Mesendoderm (in vitro differentiated cells): ENCODE data around the gene CFD.

Source experiments
- DNase-seq: peaks from one replicate; pipeline ENCODE4 v3.0.0; 2013
- H2AK5ac ChIP-seq: 2 replicates; pipeline ENCODE4 v1.6.1; 2013; ENCODE audit warnings: low read length, inconsistent platforms
- H2BK120ac ChIP-seq: 2 replicates; pipeline ENCODE4 v1.6.1; 2013; ENCODE audit warnings: low read depth, mild to moderate bottlenecking, low read length, moderate library complexity, mixed read lengths
- H2BK15ac ChIP-seq: replicated peaks from 2 replicates; pipeline ENCODE4 v1.6.1; 2013; ENCODE audit warnings: low read depth, mild to moderate bottlenecking, moderate library complexity
- H2BK5ac ChIP-seq: 2 replicates; pipeline ENCODE4 v1.6.1; 2013; ENCODE audit warnings: low read length, inconsistent platforms
- H3K18ac ChIP-seq: 2 replicates; pipeline ENCODE4 v1.6.1; 2013; ENCODE audit warnings: mild to moderate bottlenecking, low read length, mixed read lengths
- H3K23ac ChIP-seq: one replicate; pipeline ENCODE4 v1.6.1; 2013; ENCODE audit warnings: low read length
- H3K27ac ChIP-seq: 2 replicates; pipeline ENCODE4 v1.5.1; 2013; ENCODE audit warnings: low read depth, mild to moderate bottlenecking, inconsistent platforms, low read length, moderate library complexity
- H3K27me3 ChIP-seq: 2 replicates; pipeline ENCODE4 v1.6.1; 2013; ENCODE audit warnings: low read length, control low read depth, mild to moderate bottlenecking, inconsistent platforms; ENCODE audit not compliant: insufficient read depth, poor library complexity
- H3K36me3 ChIP-seq: 2 replicates; pipeline ENCODE4 v1.6.1; 2013; ENCODE audit warnings: low read length, inconsistent platforms; ENCODE audit not compliant: control insufficient read depth, insufficient read depth
- H3K4ac ChIP-seq: one replicate; pipeline ENCODE4 v1.6.1; 2013; ENCODE audit warnings: low read depth, mild to moderate bottlenecking, low read length, moderate library complexity
- H3K4me1 ChIP-seq: 2 replicates; pipeline ENCODE4 v1.6.1; 2013; ENCODE audit warnings: low read depth, low read length, inconsistent platforms; ENCODE audit not compliant: control insufficient read depth
- H3K4me2 ChIP-seq: 2 replicates; pipeline ENCODE4 v1.6.1; 2013; ENCODE audit warnings: low read length
- H3K4me3 ChIP-seq: 2 replicates; pipeline ENCODE4 v1.5.1; 2013; ENCODE audit warnings: mild to moderate bottlenecking, low read length
- H3K56ac ChIP-seq: one replicate; pipeline ENCODE4 v1.6.1; 2013; ENCODE audit warnings: low read length
- H3K79me1 ChIP-seq: 2 replicates; pipeline ENCODE4 v1.6.1; 2013; ENCODE audit warnings: low read length, inconsistent platforms
- H3K79me2 ChIP-seq: 2 replicates; pipeline ENCODE4 v1.6.1; 2013; ENCODE audit warnings: mild to moderate bottlenecking, low read length; ENCODE audit not compliant: control insufficient read depth, insufficient read depth
- H3K9ac ChIP-seq: 2 replicates; pipeline ENCODE4 v1.6.1; 2013; ENCODE audit warnings: low read length, inconsistent platforms
- H4K5ac ChIP-seq: one replicate; pipeline ENCODE4 v1.6.1; 2013; ENCODE audit warnings: low read length
- H4K8ac ChIP-seq: one replicate; pipeline ENCODE4 v1.6.1; 2013; ENCODE audit warnings: low read depth, mild to moderate bottlenecking, control low read depth, low read length, moderate library complexity
- WGBS: extraction: QIAGEN DNeasy Blood & Tissue Kit; methylation state at CpG from one replicate; pipeline ENCODE4 v1.1.7; 2013; ENCODE audit warnings: low lambda C conversion rate, missing lambda C conversion rate; ENCODE audit not compliant: insufficient coverage; ENCODE audit errors: extremely low coverage; 5-methylcytosine and 5-hydroxymethylcytosine counted together

Gene CFD

GRCh38 chr19:824885-825284 is 34.6 kb upstream of the CFD start:
- Histone ChIP-seq H3K23ac (no peak overlapping the region), H3K18ac (no peak overlapping the region)
- WGBS = no CpG with 5 or more reads among the region's 15 CpGs

GRCh38 chr19:825897-826644 is 33.4 kb upstream of the CFD start:
- Histone ChIP-seq H3K18ac (no peak overlapping the region), H4K8ac (no peak overlapping the region), H3K9ac (no peak overlapping the region), H4K5ac (no peak overlapping the region), H2BK5ac (no peak overlapping the region), H3K27ac (no peak overlapping the region), H3K27me3 (no peaks in the 10 kb centered on the region), H3K79me1 (no peaks in the 10 kb centered on the region), H2BK15ac (no peak overlapping the region), H3K4me1 (no peaks in the 10 kb centered on the region), H3K79me2 (no peaks in the 10 kb centered on the region), H2BK120ac (no peak overlapping the region), H3K36me3 (no peaks in the 10 kb centered on the region), H3K4ac (no peak overlapping the region), H3K4me2 (no peak overlapping the region), H3K56ac (no peak overlapping the region), H3K23ac (no peak overlapping the region), H2AK5ac (no peak overlapping the region), H3K4me3 (no peak overlapping the region)
- WGBS = no CpG with 5 or more reads among the region's 19 CpGs
- DNase-seq = no peak

More at GRCh38 chr19:824885-825284, 34.6 kb upstream of the CFD start:
- no peaks in the 10 kb centered on the region for H3K4me1 ChIP-seq
- no peak overlapping the region for H2BK5ac ChIP-seq
- no peak overlapping the region for H3K4me2 ChIP-seq
- no peak overlapping the region for H3K27ac ChIP-seq
- no peak overlapping the region for H3K9ac ChIP-seq
- no peak overlapping the region for H3K4me3 ChIP-seq
- no peak for DNase-seq
- H3K4ac ChIP-seq = no peak overlapping the region
- no peaks in the 10 kb centered on the region for H3K79me2 ChIP-seq
- H4K8ac ChIP-seq = no peak overlapping the region
- peak overlapping the region; percentile 34 for H3K56ac ChIP-seq
- H2AK5ac ChIP-seq = no peak overlapping the region
- H3K27me3 ChIP-seq = no peaks in the 10 kb centered on the region
- H2BK120ac ChIP-seq = no peak overlapping the region
- H4K5ac ChIP-seq = no peak overlapping the region
- H2BK15ac ChIP-seq = no peak overlapping the region
- H3K36me3 ChIP-seq = no peaks in the 10 kb centered on the region
- H3K79me1 ChIP-seq = no peaks in the 10 kb centered on the region

GRCh38 chr19:827314-827709 is 32.2 kb upstream of the CFD start:
- H3K27ac ChIP-seq = no peak overlapping the region
- WGBS = no CpG with 5 or more reads among the region's 11 CpGs
- no peaks in the 10 kb centered on the region for H3K79me1 ChIP-seq
- no peak overlapping the region for H3K4ac ChIP-seq
- no peak overlapping the region for H2BK5ac ChIP-seq
- no peak overlapping the region for H3K9ac ChIP-seq
- H3K4me3 ChIP-seq = no peak overlapping the region
- no peak overlapping the region for H3K18ac ChIP-seq
- H4K8ac ChIP-seq = no peak overlapping the region
- H2BK15ac ChIP-seq = no peak overlapping the region
- H4K5ac ChIP-seq = no peak overlapping the region
- no peaks in the 10 kb centered on the region for H3K79me2 ChIP-seq
- DNase-seq = no peak
- no peak overlapping the region for H3K4me2 ChIP-seq
- no peak overlapping the region for H2BK120ac ChIP-seq
- no peaks in the 10 kb centered on the region for H3K36me3 ChIP-seq
- no peak overlapping the region for H3K23ac ChIP-seq
- H3K56ac ChIP-seq = no peak overlapping the region
- no peaks in the 10 kb centered on the region for H3K27me3 ChIP-seq
- H3K4me1 ChIP-seq = no peaks in the 10 kb centered on the region
- H2AK5ac ChIP-seq = no peak overlapping the region

DNA sequence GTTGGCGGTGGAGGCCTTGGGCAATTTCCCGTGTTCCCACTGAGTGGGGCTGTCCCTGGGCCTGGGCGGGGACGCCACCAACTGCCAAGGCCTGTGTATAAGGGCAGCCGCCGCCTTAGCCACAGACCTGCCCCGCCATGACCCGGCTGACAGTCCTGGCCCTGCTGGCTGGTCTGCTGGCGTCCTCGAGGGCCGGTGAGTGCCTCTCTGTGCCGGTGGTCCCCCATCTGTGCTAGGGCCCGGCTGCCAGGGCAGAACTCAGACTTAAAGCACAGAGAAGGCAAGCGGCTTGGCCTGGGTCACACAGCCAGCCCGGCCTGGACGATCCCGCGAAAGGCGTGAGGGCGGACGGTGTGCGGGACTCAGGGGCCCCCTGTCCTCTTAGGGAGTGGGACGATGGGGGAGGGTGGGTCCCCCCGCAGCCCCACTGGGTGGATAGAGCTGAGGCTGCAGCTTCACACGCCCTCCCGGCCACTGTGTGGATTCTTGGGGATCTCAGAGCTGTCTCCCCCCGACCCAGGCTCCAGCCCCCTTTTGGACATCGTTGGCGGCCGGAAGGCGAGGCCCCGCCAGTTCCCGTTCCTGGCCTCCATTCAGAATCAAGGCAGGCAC is 31.6 kb upstream of the CFD start, which contains the start of gene AZU1:
AZU1 (plus strand) TSS at position 128 of the 612 bp plus-strand sequence; CDS start at position 138, 10 bp downstream.
- Histone ChIP-seq H2BK5ac (no peak within 1 kb of the TSS), H2BK15ac (no peak within 1 kb of the TSS), H3K4me1 (no peaks in the 10 kb centered on the region), H3K27ac (no peak within 1 kb of the TSS), H3K23ac (no peak within 1 kb of the TSS), H3K79me2 (no peaks in the 10 kb centered on the region), H3K18ac (no peak within 1 kb of the TSS), H3K79me1 (no peaks in the 10 kb centered on the region), H3K36me3 (no peaks in the 10 kb centered on the region), H3K27me3 (no peaks in the 10 kb centered on the region), H3K4me3 (no peak within 1 kb of the TSS), H3K4me2 (no peak within 1 kb of the TSS), H4K5ac (no peak within 1 kb of the TSS), H3K56ac (no peak within 1 kb of the TSS), H3K9ac (no peak within 1 kb of the TSS), H2AK5ac (no peak within 1 kb of the TSS), H2BK120ac (no peak within 1 kb of the TSS), H3K4ac (no peak within 1 kb of the TSS), H4K8ac (no peak within 1 kb of the TSS)
- WGBS = no CpG with 5 or more reads among the region's 33 CpGs
- no peak for DNase-seq

DNA sequence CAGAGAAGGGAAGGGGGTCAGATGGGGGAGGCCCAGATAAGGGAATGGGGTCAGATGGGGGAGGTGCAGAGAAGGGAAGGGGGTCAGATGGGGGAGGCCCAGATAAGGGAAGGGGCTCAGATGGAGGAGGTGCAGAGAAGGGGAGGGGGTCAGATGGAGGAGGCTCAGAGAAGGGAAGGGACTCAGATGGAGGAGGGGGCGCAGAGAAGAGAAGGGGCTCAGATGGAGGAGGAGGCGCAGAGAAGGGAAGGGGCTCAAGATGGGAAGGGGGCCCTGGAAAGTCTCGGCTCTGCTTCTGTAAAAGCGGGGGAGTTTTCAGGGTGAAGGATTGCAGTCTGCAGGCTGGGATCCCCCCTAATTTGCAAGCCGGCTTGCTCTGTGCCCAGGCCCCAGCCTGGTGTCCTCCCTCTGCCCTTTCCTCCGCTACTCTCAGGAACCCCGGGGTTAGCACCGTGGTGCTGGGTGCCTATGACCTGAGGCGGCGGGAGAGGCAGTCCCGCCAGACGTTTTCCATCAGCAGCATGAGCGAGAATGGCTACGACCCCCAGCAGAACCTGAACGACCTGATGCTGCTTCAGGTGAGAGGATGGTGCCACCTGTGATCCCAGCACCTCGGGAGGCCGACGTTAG is 30.2 kb upstream of the CFD start:
- Histone ChIP-seq H3K27me3 (no peaks in the 10 kb centered on the region), H3K27ac (no peak overlapping the region), H3K9ac (no peak overlapping the region), H3K18ac (no peak overlapping the region), H4K5ac (no peak overlapping the region), H2AK5ac (no peak overlapping the region), H2BK5ac (no peak overlapping the region), H4K8ac (no peak overlapping the region), H3K56ac (no peak overlapping the region), H3K4me3 (no peak overlapping the region), H2BK120ac (no peak overlapping the region), H3K4me1 (no peaks in the 10 kb centered on the region), H3K36me3 (no peaks in the 10 kb centered on the region), H3K4me2 (no peak overlapping the region), H3K23ac (no peak overlapping the region), H3K79me2 (no peaks in the 10 kb centered on the region), H3K4ac (no peak overlapping the region), H2BK15ac (no peak overlapping the region), H3K79me1 (no peaks in the 10 kb centered on the region)
- no peak for DNase-seq
- WGBS = no CpG with 5 or more reads among the region's 18 CpGs
